HEK293T (cell line): Measurements from ENCODE around the gene ILK.

ENCODE experiments used
- BHLHE40 ChIP-seq: fragments of 450-650 bp; IDR thresholded peaks from 2 replicates; pipeline ENCODE4 v1.6.1; 2016; ENCODE audit warnings: mild to moderate bottlenecking, moderate library complexity, borderline replicate concordance
- FOXA1 ChIP-seq: fragments of 450-650 bp; IDR thresholded peaks from 2 replicates; pipeline ENCODE4 v1.6.1; 2016; ENCODE audit warnings: mild to moderate bottlenecking
- FOXK2 ChIP-seq: fragments of 450-650 bp; IDR thresholded peaks from 2 replicates; pipeline ENCODE4 v1.6.1; 2016; ENCODE audit warnings: mild to moderate bottlenecking
- HDGF ChIP-seq: fragments of 450-650 bp; IDR thresholded peaks from 2 replicates; pipeline ENCODE4 v1.6.1; 2017; ENCODE audit warnings: antibody characterized with exemption, borderline replicate concordance
- NFRKB ChIP-seq: fragments of 450-650 bp; IDR thresholded peaks from 2 replicates; pipeline ENCODE4 v1.6.1; 2016; ENCODE audit warnings: mild to moderate bottlenecking, moderate library complexity
- SP1 ChIP-seq: fragments of 450-650 bp; IDR thresholded peaks from 2 replicates; pipeline ENCODE4 v1.6.1; 2017
- ZNF384 ChIP-seq: fragments of 450-650 bp; IDR thresholded peaks from 2 replicates; pipeline ENCODE4 v1.6.1; 2016

- no peak for TF ChIP-seq BHLHE40
- no peak for TF ChIP-seq ZNF384
- no peak for TF ChIP-seq FOXA1
- TF ChIP-seq HDGF = no peak
- no peak for TF ChIP-seq NFRKB
- no peak for TF ChIP-seq SP1
- TF ChIP-seq FOXK2 = no peak
These were observed 3.1 kb downstream of the ILK start for GRCh38 chr11:6606471-6607189.
